Calu3 (cell line): ENCODE data around the gene PUS10. TPM values are rescaled to one million over a fixed set of nuclear protein-coding genes. Genes with fewer than 3 reads are reported as not detected.

Experiments used
- BruUV-seq: library from RNA; stranded (reverse); fragments of 400-500 nt; replicated peaks from 2 replicates; lab custom pipeline; 2021; lab: Mats Ljungman, UMichigan
- CTCF ChIA-PET: fragments of 300-600 bp; sonication (Branson Sonifier 250); formaldehyde crosslinking; loops from one replicate; lab custom pipeline; 2022; ENCODE audit warnings: antibody characterized with exemption; lab: Charles Lee
- DNase-seq: peaks from one replicate; pipeline ENCODE4 v3.0.0; 2022
- H3K27ac Mint-ChIP-seq: one replicate; pipeline ENCODE4 v1.8.0; 2022; ENCODE audit warnings: mixed read lengths; ENCODE audit not compliant: unreplicated experiment
- H3K27me3 Mint-ChIP-seq: one replicate; pipeline ENCODE4 v1.8.0; 2022; ENCODE audit warnings: mixed read lengths; ENCODE audit not compliant: unreplicated experiment
- H3K36me3 Mint-ChIP-seq: one replicate; pipeline ENCODE4 v1.8.0; 2022; ENCODE audit warnings: mild to moderate bottlenecking, moderate library complexity, mixed read lengths; ENCODE audit not compliant: insufficient read depth, unreplicated experiment
- H3K4me1 Mint-ChIP-seq: one replicate; pipeline ENCODE4 v1.8.0; 2022; ENCODE audit warnings: mild to moderate bottlenecking, low read depth, mixed read lengths; ENCODE audit not compliant: unreplicated experiment
- H3K4me3 Mint-ChIP-seq: one replicate; pipeline ENCODE4 v1.8.0; 2022; ENCODE audit warnings: mild to moderate bottlenecking, low read depth, moderate library complexity, mixed read lengths; ENCODE audit not compliant: unreplicated experiment
- H3K9me3 Mint-ChIP-seq: one replicate; pipeline ENCODE4 v1.8.0; 2022; ENCODE audit warnings: low read depth, mixed read lengths; ENCODE audit not compliant: unreplicated experiment
- CTCF ChIP-seq: fragments of 200-600 bp; IDR thresholded peaks from one replicate; pipeline ENCODE4 v1.8.0; 2022; ENCODE audit warnings: antibody characterized with exemption; ENCODE audit not compliant: unreplicated experiment
- intact Hi-C: fragments of 100-400 bp; cut with micrococcal nuclease; formaldehyde crosslinking; loops from one replicate; pipeline ENCODE4 v1.10.0; 2022; ENCODE audit not compliant: unreplicated experiment
- total RNA-seq: library from RNA; stranded (reverse); gene quantifications from 2 replicates; pipeline ENCODE4 v1.2.3, GENCODE V29; 2022

PUS10 gene
- total RNA-seq, 1 experiment from 2014 or later: 7.2 TPM

GRCh38 chr2:60976256-60976850, 41.7 kb downstream of the PUS10 start:
- no peak for DNase-seq
- intact Hi-C loops: no loop called here
- H3K36me3 Mint-ChIP-seq: no peaks in the 10 kb centered on the region
- no peaks in the 10 kb centered on the region for H3K9me3 Mint-ChIP-seq
- no peaks in the 10 kb centered on the region for H3K27me3 Mint-ChIP-seq
- CTCF ChIA-PET: interaction anchor here (0.6 kb wide), 1 partner anchor 15 kb away, joined by 3 read pairs; no protein-coding TSS in a partner anchor
- BruUV-seq: no TSS peak
- no peak overlapping the region for H3K27ac Mint-ChIP-seq
- no peak for TF ChIP-seq CTCF
- H3K4me1 Mint-ChIP-seq: no peaks in the 10 kb centered on the region
- H3K4me3 Mint-ChIP-seq: no peak overlapping the region

DNA sequence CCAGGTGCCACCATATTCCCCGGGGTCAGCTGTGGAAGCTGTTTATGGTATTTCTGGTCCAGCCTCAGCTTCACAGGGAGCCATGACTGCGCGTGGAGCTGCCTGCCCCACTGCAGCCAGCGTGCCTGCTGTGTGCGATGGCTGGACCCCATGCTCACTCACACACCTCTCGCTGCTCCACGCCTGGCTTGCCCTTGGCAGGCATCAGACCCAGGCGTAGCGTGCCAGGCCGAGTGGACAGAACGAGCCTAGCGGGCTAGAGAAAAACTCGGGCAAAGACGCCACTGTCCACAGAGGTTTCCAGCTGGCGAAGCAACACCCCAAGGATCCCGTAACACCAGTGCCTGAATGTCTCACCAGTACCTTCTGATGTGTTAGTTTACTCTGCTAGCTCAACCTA, 43.4 kb downstream of the PUS10 start:
- Mint-ChIP-seq H3K36me3 (no peaks in the 10 kb centered on the region), H3K4me3 (no peak overlapping the region), H3K9me3 (no peaks in the 10 kb centered on the region), H3K4me1 (no peaks in the 10 kb centered on the region), H3K27ac (no peak overlapping the region), H3K27me3 (no peaks in the 10 kb centered on the region)
- CTCF ChIA-PET: interaction anchor here (0.6 kb wide), 1 partner anchor 16 kb away, joined by 3 read pairs; no protein-coding TSS in a partner anchor
- intact Hi-C loops: no loop called here
- DNase-seq: no peak
- no TSS peak for BruUV-seq
- TF ChIP-seq CTCF: no peak

DNA sequence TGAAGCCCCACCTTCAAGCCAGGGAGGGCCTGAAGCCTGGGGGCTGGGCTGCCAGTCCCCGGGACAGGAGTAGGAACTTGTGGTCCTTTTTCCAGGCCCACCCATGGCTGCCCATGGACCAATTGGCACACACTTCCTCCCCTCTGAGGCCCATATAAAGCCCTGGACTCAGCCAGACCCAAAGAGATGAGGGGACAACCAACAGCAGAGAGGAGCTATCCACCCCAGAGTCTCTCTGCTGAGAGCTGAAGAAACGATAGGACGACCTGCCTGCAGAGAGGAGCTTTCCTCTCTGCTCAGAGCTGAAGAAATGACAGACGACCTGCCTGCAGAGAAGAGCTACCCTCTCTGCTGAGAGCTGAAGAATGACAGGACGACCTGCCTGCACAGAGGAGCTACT, 44.4 kb downstream of the PUS10 start:
- H3K4me1 Mint-ChIP-seq: no peaks in the 10 kb centered on the region
- H3K27me3 Mint-ChIP-seq: no peaks in the 10 kb centered on the region
- no peaks in the 10 kb centered on the region for H3K9me3 Mint-ChIP-seq
- no peak overlapping the region for H3K27ac Mint-ChIP-seq
- DNase-seq: no peak
- H3K4me3 Mint-ChIP-seq: no peak overlapping the region
- no TSS peak for BruUV-seq
- intact Hi-C loops: no loop called here
- no peak for TF ChIP-seq CTCF
- CTCF ChIA-PET: no interaction called here
- no peaks in the 10 kb centered on the region for H3K36me3 Mint-ChIP-seq

GRCh38 chr2:60972889-60973656, 45.0 kb downstream of the PUS10 start:
- TF ChIP-seq CTCF: no peak
- intact Hi-C loops: no loop called here
- Mint-ChIP-seq H3K4me3 (no peak overlapping the region), H3K4me1 (no peaks in the 10 kb centered on the region), H3K9me3 (no peaks in the 10 kb centered on the region), H3K36me3 (no peaks in the 10 kb centered on the region), H3K27ac (no peak overlapping the region), H3K27me3 (no peaks in the 10 kb centered on the region)
- CTCF ChIA-PET: no interaction called here
- no TSS peak for BruUV-seq
- DNase-seq: no peak
